ENCODE measurements around the gene HSD11B2. TPM values are rescaled to one million over a fixed set of nuclear protein-coding genes. Genes with fewer than 3 reads are reported as not detected.
"Not testable (repeated sequence)": the region's sequence is repeated elsewhere in the genome, so short reads cannot be mapped to it uniquely, and the experiment has no call there.

The HSD11B2 gene
- total RNA-seq, 1 donor from 2014 or later: 0.89 TPM

DNA sequence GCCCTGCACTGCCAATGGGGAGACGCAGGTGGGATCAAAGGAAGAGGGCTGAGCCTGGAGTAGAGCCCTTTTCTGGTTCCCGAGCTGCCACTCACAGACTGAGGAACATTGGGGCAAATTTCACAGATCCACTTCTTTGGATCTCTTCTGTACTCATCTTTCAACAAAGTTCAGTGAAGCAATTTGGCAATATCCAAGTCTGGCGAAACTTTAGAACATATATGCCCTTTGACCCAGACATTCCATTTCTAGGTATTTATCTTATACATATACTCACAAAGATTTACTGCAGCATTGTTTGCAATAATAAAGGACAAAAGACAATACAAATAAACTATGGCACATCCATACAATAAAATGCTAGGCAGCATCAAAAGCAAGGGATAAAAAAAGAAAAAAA lies 19.6 kb upstream of the HSD11B2 start:
- ATAC-seq (no peak), DNase-seq (no peak)
- intact Hi-C loops (cut with micrococcal nuclease): no loop called here

DNA sequence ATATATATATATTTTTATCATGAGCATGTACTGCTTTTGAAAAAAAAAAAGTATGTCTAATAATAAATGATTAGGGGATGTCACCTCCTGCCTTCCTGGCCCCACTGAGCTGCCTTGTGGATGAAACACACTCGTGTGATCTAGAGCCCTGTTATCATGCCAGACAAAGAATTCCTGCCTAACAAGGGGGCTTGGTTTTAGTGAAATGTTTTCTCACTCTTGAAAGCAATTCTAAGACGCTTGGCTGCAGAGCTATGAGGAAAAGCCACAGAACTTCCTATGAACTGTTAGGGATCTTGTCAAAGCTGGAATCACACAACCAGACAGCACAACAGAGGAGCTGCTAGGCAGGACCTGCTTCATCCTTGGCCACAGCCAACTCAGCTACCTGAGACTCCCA lies 18.6 kb upstream of the HSD11B2 start:
- no peak for ATAC-seq
- intact Hi-C loops (cut with micrococcal nuclease): no loop called here
- DNase-seq: no peak

DNA sequence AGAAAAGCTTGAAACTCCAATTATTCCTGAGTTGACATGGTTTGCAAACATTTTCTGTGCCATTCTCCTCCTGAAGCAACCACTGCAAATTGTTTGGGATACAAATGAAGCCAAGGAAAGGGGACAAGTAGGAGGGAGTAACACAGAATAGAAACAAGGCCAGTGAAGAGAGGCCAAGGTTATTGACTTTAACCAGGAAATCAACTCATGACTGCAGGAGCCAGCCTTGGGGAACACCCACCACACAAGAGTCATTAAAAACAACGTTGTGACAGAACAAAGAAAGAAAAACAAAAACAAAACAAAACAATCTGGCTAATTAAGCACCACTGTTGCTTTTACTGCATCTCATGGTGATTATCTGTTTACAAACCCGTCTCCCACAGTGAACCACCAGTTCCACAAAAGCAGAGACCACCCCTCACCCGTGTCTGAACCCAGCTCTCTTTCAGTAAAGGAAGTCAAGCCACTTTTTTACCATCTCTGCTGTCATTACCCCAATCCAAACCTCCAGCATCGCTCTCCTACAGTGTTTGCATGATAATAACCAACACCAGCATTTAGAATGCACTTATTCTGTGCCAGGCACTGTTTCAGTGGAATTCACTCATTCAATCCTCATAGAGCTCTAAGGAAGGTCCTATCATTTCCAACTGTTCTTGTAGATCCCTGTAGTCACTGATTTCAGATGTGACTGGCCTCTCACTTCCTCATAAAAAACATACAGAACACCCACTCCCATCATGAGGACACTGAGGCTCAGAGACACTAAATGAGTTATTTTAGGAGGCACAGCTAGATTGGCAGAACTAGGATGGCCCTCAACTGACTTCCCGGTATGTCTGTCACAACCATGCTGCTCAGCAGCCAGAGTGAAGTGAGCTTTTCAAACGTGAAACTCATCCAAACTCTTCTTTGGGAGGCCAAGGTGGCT lies 16.7 kb upstream of the HSD11B2 start:
- DNase-seq (no peak), ATAC-seq (no peak)
- intact Hi-C loops (cut with micrococcal nuclease): no loop called here

DNA sequence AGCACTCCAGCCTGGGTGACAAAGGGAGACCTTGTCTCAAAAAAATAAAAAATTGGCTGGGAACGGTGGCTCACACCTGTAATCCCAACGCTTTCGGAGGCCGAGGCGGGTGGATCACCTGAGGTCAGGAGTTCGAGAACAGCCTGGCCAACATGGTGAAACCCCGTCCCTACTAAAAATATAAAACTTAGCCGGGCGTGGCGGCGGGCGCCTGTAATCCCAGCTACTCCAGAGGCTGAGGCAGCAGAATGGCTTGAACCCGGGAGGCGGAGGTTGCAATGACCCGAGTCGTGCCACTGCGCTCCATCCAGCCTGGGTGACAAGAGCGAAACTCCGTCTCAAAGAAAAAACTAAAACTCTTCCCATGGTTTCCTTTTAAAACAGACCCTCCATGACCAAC lies 15.5 kb upstream of the HSD11B2 start:
- intact Hi-C loops (cut with micrococcal nuclease); ATAC-seq; DNase-seq: not testable (repeated sequence)

DNA sequence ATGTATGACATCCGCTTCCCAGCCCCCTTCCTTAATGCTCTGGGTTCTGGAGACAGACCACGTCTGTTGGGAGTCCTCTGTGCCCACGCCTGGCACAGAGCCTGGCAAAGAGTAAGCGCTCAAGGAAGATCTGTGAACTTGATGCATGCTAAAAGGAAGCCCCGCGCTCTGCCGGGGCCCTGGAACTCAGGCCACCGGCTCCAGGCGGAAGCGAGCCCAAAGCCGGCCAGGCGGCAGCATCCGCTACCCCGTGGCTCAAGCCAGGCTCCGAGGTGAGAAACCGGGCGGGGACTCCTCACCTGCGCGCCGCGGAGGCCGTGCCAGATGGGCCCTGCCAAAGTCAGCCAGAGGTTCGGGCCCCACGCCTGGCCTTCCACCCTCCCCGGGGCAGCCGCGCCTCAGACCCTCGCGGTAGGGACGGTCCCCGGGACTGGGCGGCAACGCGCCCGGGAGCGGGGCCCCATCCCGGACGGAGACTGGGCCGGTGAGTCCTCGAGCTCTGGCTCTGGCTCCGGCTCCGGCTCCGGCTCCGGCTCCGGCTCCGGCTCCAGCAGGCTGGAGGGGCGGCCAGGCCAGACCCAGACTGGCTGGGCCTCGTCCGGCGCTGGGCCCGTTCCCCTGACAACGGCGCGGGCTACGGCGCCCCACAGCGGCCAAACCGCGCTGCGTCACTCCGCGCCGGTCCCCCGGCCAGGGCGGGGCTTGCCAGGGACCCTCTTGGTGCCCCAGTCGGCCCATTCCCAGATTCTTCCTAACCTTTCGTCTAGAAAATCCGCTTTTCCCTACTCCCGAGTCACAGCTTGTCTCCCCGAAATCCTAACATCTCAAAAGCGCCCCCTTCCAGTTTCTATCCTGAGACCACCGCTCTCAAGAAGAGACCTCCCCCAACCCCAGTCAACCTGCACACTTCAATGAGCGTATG lies 14.8 kb upstream of the HSD11B2 start, which contains the start of gene ZDHHC1:
Gene ZDHHC1, minus strand, starts transcription at position 606 of the 922 bp plus-strand sequence. CDS start 8,702 bp downstream, outside the sequence.
- peak; percentile 98 for ATAC-seq
- intact Hi-C loops (cut with micrococcal nuclease): no loop called here

DNA sequence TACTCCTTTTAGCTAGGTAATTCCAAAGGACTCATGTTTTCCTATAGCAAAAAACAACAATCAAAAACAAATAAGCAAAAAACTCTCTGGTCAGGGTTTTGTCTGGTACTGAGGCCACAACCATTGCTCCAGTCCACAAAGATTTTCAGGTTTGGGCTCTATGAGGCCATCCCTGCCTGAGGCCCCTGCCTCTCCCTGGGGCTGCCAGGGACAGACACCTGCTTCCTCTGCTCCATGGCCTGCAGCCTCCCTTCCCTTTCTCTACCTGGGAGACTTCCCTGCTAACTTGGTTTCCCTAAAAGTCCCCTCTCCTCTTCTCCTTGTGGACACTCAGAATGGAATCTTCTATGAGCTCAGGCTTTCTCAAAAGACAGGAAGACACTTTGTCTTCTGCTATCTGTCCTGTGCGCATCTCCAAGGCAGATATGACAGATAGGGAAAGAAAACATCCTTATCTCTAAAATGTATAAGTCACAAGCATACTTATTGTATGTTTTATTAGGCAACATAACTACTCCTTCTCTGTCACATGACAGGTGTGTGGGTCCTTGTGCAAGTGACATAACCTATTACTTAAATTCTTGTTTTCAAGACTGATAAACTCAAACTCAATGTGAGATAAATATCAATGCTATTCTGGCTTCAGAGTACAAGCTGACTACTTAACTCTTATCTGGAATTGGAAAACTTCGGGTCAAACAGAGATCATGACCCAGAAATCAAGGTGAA lies 13.4 kb upstream of the HSD11B2 start:
- intact Hi-C loops (cut with micrococcal nuclease): no loop called here
- ATAC-seq (no peak), DNase-seq (no peak)

More for the DNA sequence above, 14.8 kb upstream of the HSD11B2 start, which contains the start of gene ZDHHC1:
- peak; percentile 90 for DNase-seq

DNA sequence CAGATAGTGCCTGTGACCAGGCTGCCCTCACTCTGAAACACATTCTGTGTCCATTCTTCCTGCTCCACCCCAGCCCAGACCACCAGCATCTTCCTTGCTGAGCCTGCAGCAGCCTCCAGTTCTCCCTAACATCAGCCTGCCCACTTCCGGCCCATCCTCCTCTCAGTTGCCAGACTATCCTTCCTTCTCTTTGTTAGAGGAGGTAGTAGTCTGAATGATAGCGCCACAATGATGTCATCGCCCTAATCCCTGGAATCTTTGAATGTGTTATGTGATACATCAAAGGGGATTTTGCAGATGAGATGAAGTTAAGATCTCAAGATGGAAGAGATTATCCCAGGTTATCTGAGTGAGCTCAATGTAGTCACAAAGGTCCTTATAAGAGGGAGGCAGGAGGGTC lies 11.4 kb upstream of the HSD11B2 start:
- ATAC-seq: no peak
- intact Hi-C loops (cut with micrococcal nuclease): no loop called here
- no peak for DNase-seq

DNA sequence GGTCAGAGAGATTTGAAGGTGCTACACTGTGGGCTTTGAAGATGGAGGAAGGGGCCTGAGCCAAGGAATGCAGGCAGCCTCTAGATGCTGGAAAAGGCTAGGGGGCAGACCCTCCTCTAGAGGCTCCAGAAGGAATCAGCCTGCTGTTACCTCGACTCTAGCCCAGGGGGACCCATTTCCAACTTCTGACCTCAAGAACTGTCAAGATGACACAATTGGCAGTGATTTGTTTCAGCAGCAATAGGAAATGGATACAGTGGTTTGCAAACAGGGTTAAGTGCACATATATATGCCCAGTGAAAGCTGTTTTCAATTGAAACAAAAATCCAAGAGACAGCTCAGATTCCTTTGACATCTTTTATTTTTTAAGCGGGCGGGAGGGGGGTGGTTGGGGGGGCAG lies 11.0 kb upstream of the HSD11B2 start:
- ATAC-seq: no peak
- intact Hi-C loops (cut with micrococcal nuclease): no loop called here
- DNase-seq: no peak

DNA sequence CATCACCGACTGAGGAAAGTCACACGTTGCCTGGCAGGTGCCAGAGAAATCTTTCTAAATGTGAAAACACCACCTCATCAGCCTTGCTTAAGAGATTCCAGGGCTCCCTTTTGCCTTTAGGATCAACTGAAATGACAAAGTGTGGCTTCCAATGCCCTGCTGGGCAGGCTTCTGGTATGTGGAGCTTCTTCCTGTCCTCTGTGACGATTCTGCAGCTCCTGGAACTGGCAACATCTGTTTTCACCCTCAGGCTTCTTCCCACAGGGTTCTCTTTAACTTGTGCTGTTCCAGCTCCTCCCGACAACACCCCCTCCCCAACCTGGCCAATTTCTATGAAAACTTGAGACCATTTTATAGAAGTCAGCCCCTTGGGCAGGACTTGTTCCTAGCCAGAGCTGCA lies 9.9 kb upstream of the HSD11B2 start:
- DNase-seq (no peak), ATAC-seq (no peak)
- intact Hi-C loops (cut with micrococcal nuclease): no loop called here

DNA sequence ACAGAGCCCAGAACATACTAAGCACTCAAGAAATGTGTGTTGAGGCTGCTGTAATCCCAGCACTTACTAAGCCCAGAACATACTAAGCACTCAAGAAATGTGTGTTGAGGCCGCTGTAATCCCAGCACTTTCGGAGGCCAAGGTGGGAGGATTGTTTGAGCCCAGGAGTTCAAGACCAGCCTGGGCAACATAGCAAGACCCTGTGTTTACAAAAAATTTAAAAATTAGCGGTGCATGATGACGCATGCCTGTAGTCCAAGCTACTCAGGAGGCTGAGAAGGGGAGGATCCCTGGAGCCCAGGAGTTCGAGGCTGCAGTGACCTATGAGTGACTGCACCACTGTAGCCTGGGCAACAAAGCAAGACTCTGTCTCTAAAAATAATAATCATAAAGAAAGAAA lies 7.9 kb upstream of the HSD11B2 start:
- intact Hi-C loops (cut with micrococcal nuclease): no loop called here
- DNase-seq: no peak
- no peak for ATAC-seq

DNA sequence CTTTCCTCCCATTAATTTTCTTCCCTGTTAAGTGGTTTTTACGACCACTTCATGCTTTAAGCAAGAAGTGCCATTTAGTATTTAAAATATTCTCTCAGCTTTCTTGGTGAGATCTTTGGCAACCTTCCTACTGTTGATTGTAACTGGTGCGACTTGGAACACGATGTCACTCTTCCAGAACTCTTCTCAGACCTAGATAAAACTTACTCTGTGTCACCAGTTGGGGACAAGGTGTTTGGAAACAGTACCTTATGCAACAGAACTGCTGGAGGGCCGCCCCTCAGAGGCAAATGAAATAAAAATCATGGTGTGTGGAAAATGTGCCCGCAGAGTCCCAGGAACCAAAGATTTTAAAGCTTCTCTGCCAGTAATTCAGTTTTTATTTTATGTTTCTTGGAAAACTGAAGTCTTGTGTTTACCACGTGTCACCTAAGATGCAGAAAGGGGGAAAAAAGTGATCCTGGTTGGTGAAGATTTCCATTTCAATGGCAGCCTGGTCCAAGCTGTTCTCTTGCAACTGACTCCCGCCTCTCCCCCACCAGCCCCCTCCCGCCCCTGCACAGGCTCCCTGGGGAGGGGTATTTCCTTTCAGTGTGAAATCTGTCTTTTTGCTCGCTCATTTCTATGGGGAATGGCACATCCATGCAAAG lies 7.2 kb upstream of the HSD11B2 start:
- intact Hi-C loops (cut with micrococcal nuclease): no loop called here
- DNase-seq: no peak
- ATAC-seq: no peak

DNA sequence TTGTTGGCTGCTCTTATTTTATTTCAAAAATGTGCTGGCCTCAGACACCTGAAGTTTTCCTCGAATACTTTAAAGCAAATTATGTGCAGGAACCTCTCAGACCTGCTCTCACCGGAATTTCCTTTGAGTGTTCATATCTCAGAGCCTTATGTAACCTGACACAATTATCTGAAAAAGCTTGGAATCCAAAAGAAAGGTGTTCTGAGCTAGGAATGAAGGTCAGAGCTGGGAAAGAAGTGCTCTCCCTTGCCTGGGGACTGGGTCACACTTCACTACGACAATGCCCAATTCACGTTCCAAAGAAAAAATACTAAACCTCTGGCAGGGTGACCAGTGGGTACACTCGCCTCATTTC lies 6.7 kb upstream of the HSD11B2 start:
- DNase-seq (no peak), ATAC-seq (no peak)
- intact Hi-C loops (cut with micrococcal nuclease): no loop called here

DNA sequence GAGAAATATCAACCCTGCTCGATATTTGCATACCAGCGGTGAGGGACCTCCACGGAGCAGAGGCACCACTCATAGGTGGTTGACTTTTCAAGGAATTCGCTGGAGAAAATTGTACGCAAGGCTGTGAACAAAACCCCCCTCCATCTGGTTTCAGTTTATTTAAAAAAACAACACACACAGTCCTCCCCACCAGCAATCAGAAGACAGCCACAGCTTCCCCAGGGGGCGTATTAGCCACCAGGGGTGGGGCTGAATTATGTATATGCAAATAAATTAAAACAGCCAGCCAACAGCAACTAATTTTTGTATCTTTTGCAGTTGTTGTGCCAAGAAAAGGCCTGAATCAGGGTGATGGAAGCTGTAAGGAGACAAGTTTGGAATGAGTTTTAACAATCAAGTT lies 5.9 kb upstream of the HSD11B2 start:
- intact Hi-C loops (cut with micrococcal nuclease): loop anchor here (5.0 kb wide), 1 partner anchor 42 kb away; no protein-coding TSS in a partner anchor
- ATAC-seq (no peak), DNase-seq (no peak)

DNA sequence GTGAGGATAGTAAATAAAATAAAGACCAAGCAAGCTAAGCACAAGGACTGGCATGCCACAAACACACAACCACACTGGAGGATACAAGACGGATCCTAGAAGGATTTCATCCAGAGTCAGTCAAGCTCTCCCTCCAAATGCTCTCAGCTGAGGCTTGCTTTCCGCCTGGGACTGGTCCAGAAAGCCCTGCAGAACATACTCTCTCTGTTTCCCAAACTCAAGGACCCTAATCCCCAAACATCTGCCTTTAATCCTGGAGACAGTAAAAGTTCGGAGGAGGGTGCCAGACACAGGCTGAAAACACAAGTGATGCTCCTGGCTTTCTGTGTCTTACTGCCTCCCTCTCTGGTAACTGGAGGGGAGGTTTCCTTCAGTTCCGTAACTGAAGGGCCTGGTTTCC lies 5.3 kb upstream of the HSD11B2 start:
- no peak for ATAC-seq
- DNase-seq: no peak
- intact Hi-C loops (cut with micrococcal nuclease): loop anchor here (5.0 kb wide), 1 partner anchor 42 kb away; no protein-coding TSS in a partner anchor

DNA sequence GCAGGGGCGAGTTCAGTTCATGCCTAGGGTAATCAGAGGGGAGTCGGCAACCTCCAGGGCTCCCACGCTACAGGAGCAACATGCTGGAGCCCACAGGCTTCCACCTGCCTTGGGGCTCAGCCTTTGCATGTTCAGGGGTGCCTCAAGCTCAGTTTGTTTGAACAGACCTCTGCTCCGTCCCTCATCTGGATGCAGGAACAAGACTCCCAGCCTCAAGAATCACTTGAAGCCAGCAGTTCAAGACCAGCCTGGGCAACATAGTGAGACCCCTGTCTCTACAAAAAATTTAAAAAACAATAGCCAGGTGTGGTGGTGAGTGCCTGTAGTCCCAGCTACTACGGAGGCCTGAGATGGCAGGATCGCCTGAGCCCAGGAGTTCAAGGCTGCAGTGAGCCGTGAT lies 4.9 kb upstream of the HSD11B2 start:
- ATAC-seq: no peak
- no peak for DNase-seq
- intact Hi-C loops (cut with micrococcal nuclease): loop anchor here (5.0 kb wide), 1 partner anchor 41 kb away; no protein-coding TSS in a partner anchor

DNA sequence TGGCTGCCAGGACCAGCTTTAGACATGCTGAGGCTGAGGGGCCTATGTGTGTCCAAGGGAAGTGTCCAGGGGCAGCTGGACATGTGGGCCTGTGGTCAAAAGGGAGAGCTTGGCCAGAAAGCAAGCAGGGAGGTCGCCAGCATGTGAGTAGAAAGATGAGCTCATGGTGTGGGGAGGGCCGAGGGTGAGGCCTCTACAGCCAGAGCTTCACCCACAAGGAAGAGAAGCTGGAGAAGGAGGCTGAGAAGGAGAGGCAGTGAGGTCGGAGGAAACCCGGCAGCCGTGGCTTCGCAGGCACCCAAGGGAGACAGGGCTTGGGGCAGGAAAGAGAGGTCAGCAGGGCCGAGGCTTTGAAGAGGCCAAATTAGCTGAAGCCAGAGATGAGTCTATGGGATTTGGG lies 4.0 kb upstream of the HSD11B2 start:
- DNase-seq (peak; percentile 55), ATAC-seq (peak; percentile 5)
- intact Hi-C loops (cut with micrococcal nuclease): loop anchor here (5.0 kb wide), 1 partner anchor 40 kb away; no protein-coding TSS in a partner anchor

DNA sequence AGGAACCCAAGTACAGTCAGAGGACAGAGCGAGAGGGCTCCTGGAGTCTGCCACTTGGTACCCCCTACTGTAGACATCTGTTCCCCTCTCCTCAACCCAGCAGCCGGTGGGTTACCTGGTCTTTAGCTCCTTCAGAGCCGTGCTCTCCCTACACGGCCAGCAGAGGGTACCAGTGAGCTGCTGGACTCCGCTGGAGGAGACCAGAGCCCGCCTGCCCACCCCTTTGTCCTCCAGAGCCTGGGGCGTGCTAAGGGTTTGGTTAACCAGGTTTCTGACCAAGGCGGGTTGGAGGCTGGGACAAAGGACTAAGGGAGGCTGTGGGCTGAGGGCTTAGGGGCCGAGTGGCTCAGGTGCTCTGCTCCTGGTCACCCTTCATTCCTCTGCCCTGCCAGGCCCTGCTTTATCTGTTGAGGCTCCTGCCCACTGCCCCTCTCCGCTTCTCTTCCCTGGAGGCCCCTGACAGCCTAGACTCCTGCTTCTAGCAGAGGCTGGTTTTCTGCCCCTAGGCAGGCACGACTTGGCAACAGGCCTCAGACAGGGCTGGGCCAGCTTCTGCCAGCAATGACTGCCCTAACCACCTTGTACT lies 2.7 kb upstream of the HSD11B2 start:
- DNase-seq (peak; percentile 85), ATAC-seq (peak; percentile 79)
- intact Hi-C loops (cut with micrococcal nuclease): loop anchor here (5.0 kb wide), 1 partner anchor 39 kb away; no protein-coding TSS in a partner anchor

All from left ventricle myocardium superior (tissue), 1 donor.